Measurements from ENCODE around the gene DBX2.
"Not testable (repeated sequence)": the region's sequence is repeated elsewhere in the genome, so short reads cannot be mapped to it uniquely, and the experiment has no call there.

Gene DBX2

GRCh38 chr12:45008211-45008610 lies 42.7 kb downstream of the DBX2 start:
- DNase-seq = no peak

- no peak for DNase-seq
Measured at GRCh38 chr12:44999355-44999754, 51.5 kb downstream of the DBX2 start.

DNA sequence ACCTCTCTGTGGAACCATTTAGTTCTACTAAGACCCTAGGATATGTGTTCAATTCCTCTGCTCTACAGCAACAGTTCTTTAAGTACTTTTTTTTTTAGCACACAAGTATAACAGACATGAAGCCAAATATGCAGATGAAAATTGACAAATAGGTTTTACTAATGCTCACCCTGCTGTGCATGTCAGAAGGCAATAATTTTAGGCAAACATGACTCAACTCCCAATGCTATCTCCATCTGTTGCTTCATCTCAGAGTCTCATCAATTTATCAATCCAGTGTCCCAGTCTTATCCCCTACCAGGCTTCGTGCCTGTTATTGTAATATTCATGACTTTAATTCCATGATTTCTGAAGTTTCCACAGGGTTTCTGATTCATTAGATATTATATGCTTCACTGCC lies 57.7 kb downstream of the DBX2 start:
- no peak for DNase-seq

GRCh38 chr12:44984863-44985262 lies 66.0 kb downstream of the DBX2 start:
- DNase-seq = not testable (repeated sequence)

DNA sequence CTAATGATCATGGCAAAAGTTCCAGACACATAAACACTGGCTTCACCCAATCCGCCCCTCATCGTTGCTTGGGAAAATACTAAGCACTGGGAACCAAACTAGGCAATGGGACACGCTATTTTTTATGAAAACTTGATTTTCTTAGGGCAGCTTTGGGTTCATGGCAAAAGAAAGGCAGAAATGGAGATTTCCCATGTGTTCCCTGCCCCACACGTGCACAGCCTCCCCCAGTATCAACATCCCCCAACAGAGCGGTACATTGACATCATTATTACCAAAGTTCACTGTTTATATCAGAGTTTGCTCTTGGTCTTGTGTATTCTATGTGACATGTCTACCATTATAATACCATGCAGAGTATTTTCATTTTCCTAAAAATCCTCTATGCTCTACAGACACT lies 71.0 kb downstream of the DBX2 start:
- DNase-seq = no peak

- DNase-seq = no peak
Measured at GRCh38 chr12:44976246-44976645, 74.7 kb downstream of the DBX2 start.

DNA sequence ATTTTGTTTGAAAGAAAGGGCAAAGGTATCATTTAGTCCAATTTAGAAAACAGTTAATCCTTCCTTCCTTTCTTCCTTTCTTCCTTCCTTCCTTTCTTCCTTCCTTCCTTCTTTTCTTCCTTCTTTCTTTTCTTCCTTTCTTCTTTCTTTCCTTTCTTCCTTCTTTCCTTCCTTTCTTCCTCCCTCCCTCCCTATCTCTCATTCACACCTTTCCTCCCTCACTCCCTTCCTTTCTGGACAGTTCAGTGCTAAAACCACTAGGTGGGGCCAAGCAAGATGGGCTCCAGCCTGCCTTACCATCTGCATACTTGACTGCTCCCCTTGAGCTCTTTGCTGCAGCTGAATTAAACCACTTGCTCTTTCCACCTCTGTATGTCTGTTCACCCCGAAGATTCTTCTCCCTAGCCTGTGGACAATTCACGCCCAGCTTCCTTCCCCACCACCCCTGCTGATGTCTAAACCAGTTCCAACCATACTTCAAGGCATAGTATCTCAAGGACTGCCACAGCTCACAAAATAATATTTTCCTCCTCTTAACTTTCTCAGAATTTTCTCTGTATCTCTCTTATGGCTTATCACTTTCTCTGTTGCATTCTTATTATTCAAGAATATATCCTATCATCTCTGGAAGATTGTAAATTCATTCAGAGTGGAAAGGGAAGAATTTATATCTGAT lies 78.0 kb downstream of the DBX2 start:
- DNase-seq = no peak

GRCh38 chr12:44968965-44969364 lies 81.9 kb downstream of the DBX2 start:
- DNase-seq = no peak
